ENCODE data around the gene MACF1. TPM values are rescaled to one million over a fixed set of nuclear protein-coding genes. Genes with fewer than 3 reads are reported as not detected.
"Not testable (repeated sequence)": the region's sequence is repeated elsewhere in the genome, so short reads cannot be mapped to it uniquely, and the experiment has no call there.

The MACF1 gene
- total RNA-seq, 1 experiment from 2014 or later, result 103 TPM

DNA sequence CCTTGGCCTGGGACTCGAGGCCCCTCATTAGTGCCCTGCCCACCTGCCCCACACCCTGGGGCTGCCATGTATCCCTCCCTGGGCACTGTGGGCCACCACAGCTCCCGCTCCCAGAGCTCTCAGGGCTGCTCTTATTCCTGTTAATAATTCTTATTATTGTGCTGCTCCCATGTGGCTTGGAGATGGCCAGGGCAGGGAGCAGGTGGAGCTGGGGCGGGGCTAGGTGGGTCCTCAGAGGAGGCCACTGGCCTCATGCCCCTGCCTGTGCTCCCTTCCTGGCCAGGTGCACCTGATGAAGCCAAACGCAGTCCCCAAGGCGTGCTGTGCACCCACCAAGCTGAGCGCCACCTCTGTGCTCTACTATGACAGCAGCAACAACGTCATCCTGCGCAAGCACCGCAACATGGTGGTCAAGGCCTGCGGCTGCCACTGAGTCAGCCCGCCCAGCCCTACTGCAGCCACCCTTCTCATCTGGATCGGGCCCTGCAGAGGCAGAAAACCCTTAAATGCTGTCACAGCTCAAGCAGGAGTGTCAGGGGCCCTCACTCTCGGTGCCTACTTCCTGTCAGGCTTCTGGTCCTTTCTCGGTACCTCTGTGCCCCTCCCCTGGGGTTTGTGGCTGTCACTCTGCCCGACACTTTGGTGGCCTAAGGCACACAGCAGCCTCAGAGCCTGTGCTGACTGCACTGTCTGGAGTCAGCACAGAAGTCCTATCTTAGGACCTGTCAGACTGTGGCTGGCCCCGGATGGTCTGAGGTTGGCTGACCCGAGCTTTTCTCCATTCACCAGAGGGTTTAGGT, 321.1 kb downstream of the MACF1 start:
- no peaks in the 10 kb centered on the region for H3K36me3 ChIP-seq (ENCODE audit: low read depth, low read length)
- H3K9ac ChIP-seq (ENCODE audit: low read length), result no peak overlapping the region
- no peaks in the 10 kb centered on the region for H3F3A ChIP-seq (ENCODE audit: low read length, unreplicated experiment)
- ChIA-PET CTCF (no interaction called here), POLR2A (ENCODE audit: unreplicated experiment) (no interaction called here)
- H3K79me2 ChIP-seq (ENCODE audit: low read length), result no peaks in the 10 kb centered on the region
- DNase-seq (no peak), ATAC-seq (no peak)
- H3K27ac ChIP-seq (ENCODE audit: low read length), result no peak overlapping the region
- intact Hi-C loops (cut with micrococcal nuclease), result no loop called here
- H3K4me3 ChIP-seq (ENCODE audit: low read length), result no peak overlapping the region
- H3K9me2 ChIP-seq (replicated peaks; ENCODE audit: low read length), result no peaks in the 10 kb centered on the region
- no peaks in the 10 kb centered on the region for H3K27me3 ChIP-seq (ENCODE audit: low read length)
- TF ChIP-seq EZH2phosphoT487 (IDR thresholded peaks at IDR 0.05; ENCODE audit: borderline replicate concordance, low read length) (no peak), EZH2 (IDR thresholded peaks at IDR 0.05; ENCODE audit: low read length, unreplicated experiment) (no peak)
- TF ChIP-seq, protein P1, sequence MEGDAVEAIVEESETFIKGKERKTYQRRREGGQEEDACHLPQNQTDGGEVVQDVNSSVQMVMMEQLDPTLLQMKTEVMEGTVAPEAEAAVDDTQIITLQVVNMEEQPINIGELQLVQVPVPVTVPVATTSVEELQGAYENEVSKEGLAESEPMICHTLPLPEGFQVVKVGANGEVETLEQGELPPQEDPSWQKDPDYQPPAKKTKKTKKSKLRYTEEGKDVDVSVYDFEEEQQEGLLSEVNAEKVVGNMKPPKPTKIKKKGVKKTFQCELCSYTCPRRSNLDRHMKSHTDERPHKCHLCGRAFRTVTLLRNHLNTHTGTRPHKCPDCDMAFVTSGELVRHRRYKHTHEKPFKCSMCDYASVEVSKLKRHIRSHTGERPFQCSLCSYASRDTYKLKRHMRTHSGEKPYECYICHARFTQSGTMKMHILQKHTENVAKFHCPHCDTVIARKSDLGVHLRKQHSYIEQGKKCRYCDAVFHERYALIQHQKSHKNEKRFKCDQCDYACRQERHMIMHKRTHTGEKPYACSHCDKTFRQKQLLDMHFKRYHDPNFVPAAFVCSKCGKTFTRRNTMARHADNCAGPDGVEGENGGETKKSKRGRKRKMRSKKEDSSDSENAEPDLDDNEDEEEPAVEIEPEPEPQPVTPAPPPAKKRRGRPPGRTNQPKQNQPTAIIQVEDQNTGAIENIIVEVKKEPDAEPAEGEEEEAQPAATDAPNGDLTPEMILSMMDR (conservative IDR thresholded peaks at IDR 0.05; ENCODE audit: low read depth, low read length), result no peak
- no peaks in the 10 kb centered on the region for H3K4me1 ChIP-seq (ENCODE audit: insufficient read depth, low read length)
- H3K4me2 ChIP-seq (ENCODE audit: low read length), result no peak overlapping the region
- no peaks in the 10 kb centered on the region for H3K9me3 ChIP-seq (ENCODE audit: low read length)
- no peak overlapping the region for H2AFZ ChIP-seq (ENCODE audit: low read length)
- BruUV-seq (replicated peaks), result no TSS peak
- no peaks in the 10 kb centered on the region for H4K20me1 ChIP-seq (ENCODE audit: low read length)

DNA sequence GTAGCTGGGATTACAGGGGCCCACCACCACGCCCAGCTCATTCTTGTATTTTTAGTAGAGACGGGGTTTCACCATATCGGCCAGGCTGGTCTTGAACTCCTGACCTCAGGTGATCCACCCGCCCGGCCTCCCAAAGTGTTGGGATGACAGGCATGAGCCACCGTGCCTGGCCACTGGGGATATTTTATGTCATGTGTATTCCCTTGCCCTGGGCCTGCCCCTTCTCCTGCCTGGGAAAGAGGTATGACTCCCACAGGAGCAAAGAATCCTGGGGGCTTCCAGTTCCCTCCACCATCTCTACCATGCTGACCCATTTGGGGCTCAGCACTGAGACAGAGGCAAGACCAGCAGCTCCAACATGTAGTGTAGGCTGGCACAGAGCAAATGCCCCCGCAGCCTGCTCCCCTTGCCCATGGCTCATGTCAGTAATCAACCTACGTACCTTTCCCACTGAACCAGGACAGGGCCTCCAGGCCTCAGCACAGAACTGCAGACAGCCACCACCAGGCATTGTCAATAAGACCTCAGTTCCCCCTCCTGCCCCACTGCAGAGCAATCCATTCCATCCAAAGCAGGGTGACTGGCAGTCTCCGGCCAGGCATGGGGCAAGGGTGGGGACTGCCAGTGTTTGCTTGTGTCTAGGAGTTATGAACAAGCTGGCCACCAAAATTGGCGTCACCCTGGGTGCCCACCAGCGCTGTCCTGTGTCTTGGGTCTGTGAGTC, 322.1 kb downstream of the MACF1 start:
- no peak overlapping the region for H3K4me3 ChIP-seq (ENCODE audit: low read length)
- H3K9me2 ChIP-seq (replicated peaks; ENCODE audit: low read length), result no peaks in the 10 kb centered on the region
- H3K4me1 ChIP-seq (ENCODE audit: insufficient read depth, low read length), result no peaks in the 10 kb centered on the region
- no peaks in the 10 kb centered on the region for H3K36me3 ChIP-seq (ENCODE audit: low read depth, low read length)
- H3K27ac ChIP-seq (ENCODE audit: low read length), result no peak overlapping the region
- H3K4me2 ChIP-seq (ENCODE audit: low read length), result no peak overlapping the region
- no peaks in the 10 kb centered on the region for H3K79me2 ChIP-seq (ENCODE audit: low read length)
- no peak for ATAC-seq
- TF ChIP-seq EZH2 (IDR thresholded peaks at IDR 0.05; ENCODE audit: low read length, unreplicated experiment) (no peak), EZH2phosphoT487 (IDR thresholded peaks at IDR 0.05; ENCODE audit: borderline replicate concordance, low read length) (no peak)
- TF ChIP-seq, protein P1 (conservative IDR thresholded peaks at IDR 0.05; ENCODE audit: low read depth, low read length), result no peak
- H4K20me1 ChIP-seq (ENCODE audit: low read length), result no peaks in the 10 kb centered on the region
- POLR2A ChIA-PET (ENCODE audit: unreplicated experiment), result no interaction called here
- H3K9me3 ChIP-seq (ENCODE audit: low read length), result no peaks in the 10 kb centered on the region
- no peak for DNase-seq
- no peak overlapping the region for H3K9ac ChIP-seq (ENCODE audit: low read length)
- no peak overlapping the region for H2AFZ ChIP-seq (ENCODE audit: low read length)
- CTCF ChIA-PET, result interaction anchor here (0.6 kb wide), 1 partner anchor 12 kb away, joined by 3 read pairs; no protein-coding TSS in a partner anchor
- BruUV-seq (replicated peaks), result no TSS peak
- H3K27me3 ChIP-seq (ENCODE audit: low read length), result no peaks in the 10 kb centered on the region
- no peaks in the 10 kb centered on the region for H3F3A ChIP-seq (ENCODE audit: low read length, unreplicated experiment)
- intact Hi-C loops (cut with micrococcal nuclease), result no loop called here

DNA sequence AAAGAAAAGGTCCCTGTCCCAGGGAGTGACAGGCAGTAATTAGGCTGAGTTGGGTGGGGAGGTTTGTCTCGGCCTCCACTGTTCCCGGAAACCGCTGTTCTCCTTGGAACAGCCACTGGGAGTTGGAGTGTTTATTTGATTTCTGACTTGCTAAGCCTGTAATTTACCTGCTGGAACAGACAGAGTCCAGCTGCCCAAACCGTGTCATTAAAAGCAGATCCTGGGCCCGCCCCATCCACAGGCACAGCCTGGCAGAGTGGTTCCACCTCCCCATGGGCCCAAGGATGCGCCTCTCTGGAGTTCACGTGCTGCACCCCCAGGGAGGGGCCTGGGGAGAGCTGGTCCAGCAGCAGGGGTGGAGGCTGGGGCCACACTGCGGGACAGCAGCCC, 322.7 kb downstream of the MACF1 start:
- BruUV-seq (replicated peaks); H3K4me3 ChIP-seq (ENCODE audit: low read length); H3K4me1 ChIP-seq (ENCODE audit: insufficient read depth, low read length); H3K27me3 ChIP-seq (ENCODE audit: low read length); CTCF ChIA-PET; H3K36me3 ChIP-seq (ENCODE audit: low read depth, low read length); H3K9ac ChIP-seq (ENCODE audit: low read length); H2AFZ ChIP-seq (ENCODE audit: low read length); H3K79me2 ChIP-seq (ENCODE audit: low read length); POLR2A ChIA-PET (ENCODE audit: unreplicated experiment); H3K4me2 ChIP-seq (ENCODE audit: low read length); ATAC-seq; H3F3A ChIP-seq (ENCODE audit: low read length, unreplicated experiment); H3K9me3 ChIP-seq (ENCODE audit: low read length); H4K20me1 ChIP-seq (ENCODE audit: low read length); DNase-seq; intact Hi-C loops (cut with micrococcal nuclease); H3K27ac ChIP-seq (ENCODE audit: low read length); H3K9me2 ChIP-seq (replicated peaks; ENCODE audit: low read length): not testable (repeated sequence)

Measured in PC-3 (cell line).